Activated CD4-positive, CD25-positive, alpha-beta regulatory T cell treated with anti-CD3 and anti-CD28 coated beads, Interleukin-2, amount 50 U/mL, for 16 hours (primary cell): ENCODE measurements around the gene C13orf46.
"Not testable (repeated sequence)": the region's sequence is repeated elsewhere in the genome, so short reads cannot be mapped to it uniquely, and the experiment has no call there.

Experiments used
- DNase-seq: peaks from one replicate; pipeline ENCODE4 v3.0.0-alpha.2; 2020; ENCODE audit warnings: low read depth, low spot score

C13orf46 gene

DNA sequence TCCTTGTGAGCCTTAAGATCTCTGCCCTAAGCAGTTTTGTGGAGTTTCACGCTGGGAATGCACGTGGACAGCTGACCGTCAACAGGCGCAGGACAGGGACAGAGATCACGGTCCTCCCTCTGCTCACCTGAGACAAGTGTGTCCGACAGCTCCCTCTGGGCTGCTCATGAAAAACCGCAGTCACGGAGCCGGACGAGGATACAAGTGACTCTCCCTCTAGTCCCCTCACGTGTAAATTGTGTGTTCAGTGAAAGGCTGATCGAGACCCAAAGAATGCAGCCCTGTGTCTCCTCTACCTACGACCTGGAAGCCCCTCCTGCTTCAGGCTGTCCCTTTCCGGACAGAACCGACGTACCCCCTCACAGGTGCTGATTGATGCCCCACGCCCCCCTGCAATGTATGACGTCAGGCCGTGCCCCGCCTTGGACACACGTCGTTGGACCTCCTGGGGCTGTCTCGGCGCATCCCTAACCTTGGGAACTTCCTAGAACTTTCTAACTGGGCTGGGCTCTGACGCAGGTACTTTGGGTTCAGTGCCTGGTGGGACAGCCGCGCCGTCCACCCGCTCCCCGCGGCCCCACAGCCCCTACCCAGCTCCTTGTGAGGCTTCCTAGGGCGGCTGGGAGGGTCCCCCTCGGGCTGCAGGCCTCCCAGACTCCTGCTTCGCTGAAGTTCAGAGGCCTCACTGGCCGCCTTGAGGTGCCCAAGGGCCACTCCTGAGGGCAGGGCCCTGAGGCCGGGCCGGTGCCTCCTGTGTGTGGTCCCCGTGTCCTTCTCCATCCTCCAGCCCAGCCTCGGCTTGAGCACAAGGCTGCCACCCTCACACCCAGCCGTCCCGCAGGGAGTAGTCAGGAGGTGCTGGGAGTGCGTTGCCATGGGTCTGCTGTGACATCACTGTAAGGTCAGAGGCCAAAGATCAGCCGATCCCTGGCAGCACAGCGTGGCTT is at the start of gene C13orf46:
Gene C13orf46, minus strand, starts transcription at position 859 of the 947 bp plus-strand sequence. Its CDS starts 79 bp downstream, at position 780.
- DNase-seq = no peak

GRCh38 chr13:114022876-114023275 is 49.0 kb upstream of the C13orf46 start:
- DNase-seq = no peak

DNA sequence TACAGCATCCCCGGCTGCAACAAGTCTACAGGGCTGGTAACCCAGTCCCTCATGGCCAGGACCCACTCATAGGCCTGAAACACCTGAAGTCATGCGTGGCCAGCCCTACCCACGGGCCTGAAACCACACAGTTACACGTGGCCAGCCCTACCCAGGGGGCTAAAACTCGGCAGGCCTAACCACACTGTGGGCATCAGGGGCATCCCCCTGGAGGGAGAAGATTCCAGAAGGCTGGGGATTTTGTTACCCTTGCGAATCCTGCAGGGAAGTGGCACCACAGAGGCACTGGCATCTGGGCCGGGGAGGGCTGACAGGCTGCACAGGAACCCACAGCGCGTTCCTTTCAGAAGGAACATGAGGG is 48.4 kb upstream of the C13orf46 start:
- DNase-seq = no peak

GRCh38 chr13:114021464-114022308 is 47.8 kb upstream of the C13orf46 start:
- DNase-seq = no peak

DNA sequence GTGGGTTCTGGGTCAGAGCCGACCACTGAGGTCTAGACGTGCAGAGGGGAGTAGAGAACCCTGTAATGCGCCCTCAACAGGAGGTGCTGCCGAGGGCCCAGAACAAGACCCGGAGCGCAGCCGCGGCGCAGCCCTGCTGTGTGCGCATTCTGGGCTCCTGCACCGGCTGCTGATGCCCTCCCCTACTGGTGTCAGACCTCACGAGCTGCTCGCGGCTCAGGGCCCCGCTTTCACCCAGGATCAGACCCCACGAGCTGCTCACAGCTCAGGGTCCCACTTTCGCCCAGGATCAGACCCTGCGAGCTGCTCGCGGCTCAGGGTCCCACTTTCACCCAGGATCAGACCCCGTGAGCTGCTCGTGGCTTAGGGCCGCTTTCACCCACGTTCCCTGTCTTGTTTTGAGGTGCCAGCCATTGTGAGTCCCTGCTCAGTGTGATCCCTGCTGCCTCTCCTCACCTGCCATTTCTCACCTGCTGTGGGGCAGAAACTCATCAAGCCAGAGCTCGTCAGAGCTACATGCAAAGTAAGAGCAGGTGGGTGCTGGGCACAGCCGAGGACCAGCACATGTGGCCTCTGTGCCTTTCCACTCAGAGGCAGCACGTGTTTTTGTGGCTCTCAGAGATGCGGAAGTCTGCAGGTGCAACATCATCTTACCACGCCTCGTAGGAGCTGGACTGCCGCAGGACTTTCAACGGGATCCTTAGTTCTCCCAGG is 47.0 kb upstream of the C13orf46 start:
- no peak for DNase-seq

- DNase-seq = not testable (repeated sequence)
These were observed 46.3 kb upstream of the C13orf46 start for GRCh38 chr13:114020134-114020533.

DNA sequence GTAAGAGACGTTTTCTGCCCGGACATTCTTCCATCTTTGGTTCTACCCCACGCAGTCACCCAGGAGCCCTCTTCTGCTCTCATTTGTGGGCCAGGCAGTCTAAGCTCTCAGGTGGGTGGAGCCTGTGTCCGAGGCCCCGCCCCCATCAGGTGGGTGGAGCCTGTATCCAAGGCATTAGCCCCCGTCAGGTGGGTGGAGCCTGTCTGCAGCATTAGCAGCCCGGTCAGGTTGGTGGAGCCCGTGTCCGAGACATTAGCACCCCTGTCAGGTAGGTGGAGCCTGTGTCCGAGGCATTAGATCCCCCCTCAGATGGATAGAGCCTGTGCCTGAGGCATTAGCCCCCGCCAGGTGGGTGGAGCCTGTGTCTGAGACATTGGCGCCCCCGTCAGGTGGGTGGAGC is 45.5 kb upstream of the C13orf46 start:
- DNase-seq = no peak

DNA sequence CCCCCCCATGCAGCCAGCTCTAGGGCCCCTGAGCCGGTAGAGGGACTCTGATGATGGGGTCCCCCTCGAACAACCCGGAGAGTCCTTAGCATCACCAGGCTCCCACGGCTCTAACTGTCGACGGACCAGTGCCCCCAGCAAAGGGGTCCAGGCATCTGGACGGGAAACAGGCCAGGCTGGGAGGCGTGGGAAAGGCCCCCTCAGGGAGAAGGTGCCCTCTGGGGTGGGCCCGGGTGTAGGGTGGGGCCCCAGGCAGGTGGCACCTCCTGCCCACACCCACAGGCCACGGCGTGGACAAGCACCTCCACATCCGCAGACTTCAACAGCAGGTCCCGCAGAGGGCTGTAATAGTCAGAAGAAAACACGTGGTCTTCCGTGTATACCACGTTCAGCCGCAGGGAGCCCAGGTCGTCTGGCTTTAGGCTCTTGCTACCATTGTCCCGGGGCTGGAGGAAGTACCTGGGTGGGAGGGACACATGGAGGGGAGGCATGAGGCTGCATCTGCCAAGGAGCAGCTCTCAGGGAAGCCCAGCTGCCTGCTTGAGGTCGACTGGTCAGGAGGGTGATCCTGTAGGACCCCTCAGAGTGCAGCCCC is 44.7 kb upstream of the C13orf46 start:
- DNase-seq = no peak

- DNase-seq = no peak
These were observed 44.1 kb upstream of the C13orf46 start for GRCh38 chr13:114017966-114018365.

- DNase-seq = no peak
These were observed 43.3 kb upstream of the C13orf46 start for GRCh38 chr13:114017028-114017630.

DNA sequence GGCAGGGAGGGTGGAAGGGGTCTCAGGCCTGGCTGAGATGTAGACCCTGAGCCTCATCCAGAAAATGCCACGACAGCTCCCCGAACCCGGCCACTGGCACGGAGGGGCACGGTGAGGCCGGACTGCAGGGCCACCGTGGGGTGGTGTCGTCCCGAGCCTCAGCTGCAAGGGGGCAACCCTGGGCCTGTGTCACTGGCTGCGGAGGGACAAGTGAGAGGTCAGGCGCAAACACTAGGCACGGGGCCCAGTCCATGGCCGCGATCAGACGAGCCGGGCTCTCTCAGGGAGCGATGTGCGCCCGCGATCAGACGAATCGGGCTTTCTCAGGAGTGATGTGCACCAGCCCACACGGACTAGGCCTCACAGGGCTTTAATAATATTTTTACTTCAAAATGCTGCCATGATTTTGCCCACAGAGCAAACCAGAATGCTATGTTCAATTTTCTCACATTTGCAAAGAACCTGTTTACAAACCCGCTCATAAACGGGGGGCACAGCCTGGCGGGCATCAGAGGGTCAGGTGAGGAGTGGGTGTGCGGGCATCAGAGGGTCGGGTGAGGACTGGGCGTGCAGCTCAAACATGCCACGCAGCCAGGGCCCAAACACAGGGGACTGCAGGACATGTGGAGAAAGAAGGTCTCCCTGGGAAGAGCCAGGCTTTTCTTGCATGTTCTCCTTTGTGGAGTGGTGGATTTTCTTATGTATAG is 42.6 kb upstream of the C13orf46 start:
- DNase-seq = no peak

- DNase-seq = no peak
These were observed 42.1 kb upstream of the C13orf46 start for GRCh38 chr13:114015969-114016295.

- no peak for DNase-seq
These were observed 41.5 kb upstream of the C13orf46 start for GRCh38 chr13:114015111-114015968.

DNA sequence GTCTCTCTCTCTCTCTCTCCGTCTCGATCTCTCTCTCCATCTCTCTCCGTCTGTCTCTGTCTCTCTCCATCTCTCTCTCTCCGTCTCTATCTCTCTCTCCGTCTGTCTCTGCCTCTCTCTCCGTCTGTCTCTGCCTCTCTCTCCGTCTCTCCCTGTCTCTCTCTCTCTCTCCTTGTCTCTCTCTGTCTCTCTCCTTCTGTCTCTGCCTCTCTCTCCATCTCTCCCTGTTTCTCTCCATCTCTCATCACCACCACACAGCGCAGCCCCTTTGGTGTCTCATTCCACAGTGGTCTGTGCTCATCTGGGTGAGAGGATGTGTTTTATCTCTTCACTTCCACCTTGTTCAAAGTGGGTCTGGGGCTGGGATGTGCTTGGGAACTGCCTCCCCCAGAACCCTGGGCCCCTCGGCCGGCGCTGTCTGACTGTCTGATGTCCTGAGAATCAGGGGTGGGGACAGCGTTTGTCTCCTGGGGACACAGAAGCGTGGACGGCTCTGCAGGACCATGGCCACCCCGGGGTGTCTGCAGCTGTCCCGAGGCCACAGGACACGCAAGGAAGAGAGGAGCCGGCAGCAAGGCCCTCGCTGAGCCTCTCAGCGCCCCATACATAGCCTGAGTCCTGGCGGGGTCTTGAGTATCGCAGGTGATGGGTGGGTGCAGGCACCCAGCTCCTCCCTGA is 40.2 kb upstream of the C13orf46 start:
- DNase-seq = no peak

DNA sequence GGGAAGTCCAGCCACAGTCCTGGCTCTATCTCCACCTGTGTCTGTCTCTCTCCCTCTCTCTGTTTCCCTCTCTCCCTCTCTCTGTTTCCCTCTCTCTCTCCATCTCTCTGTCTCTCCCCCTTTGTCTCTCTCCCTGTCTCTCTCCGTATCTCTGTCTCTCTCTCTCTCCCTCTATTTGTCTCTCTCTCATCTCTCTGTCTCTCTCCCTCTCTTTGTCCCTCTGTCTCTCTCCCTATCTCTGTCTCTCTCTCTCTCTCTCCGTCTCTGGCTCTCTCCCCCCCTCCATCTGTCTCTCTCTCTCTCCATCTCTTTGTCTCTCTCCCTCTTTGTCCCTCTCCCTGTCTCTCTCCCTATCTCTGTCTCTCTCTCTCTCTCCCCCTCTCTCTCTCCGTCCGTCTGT is 39.5 kb upstream of the C13orf46 start:
- DNase-seq = no peak

DNA sequence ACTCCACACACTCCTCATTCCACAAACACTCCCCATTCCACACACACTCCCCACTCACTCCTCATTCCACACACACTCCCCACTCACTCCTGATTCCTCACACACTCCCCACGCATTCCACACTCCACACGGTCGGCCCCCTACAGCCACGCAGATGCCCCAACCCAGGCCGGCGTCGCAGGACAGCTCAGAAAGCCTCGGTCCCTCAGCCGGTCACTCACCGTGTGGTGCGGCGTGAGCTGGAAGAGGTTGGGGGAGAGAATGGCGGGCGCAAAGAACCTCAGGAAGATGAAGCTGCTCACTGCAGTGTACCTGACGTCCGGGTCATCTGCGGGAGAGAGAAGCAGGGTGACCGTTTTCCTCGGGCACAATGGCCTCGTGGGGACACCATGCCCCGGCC is 39.0 kb upstream of the C13orf46 start:
- no peak for DNase-seq

- DNase-seq = no peak
These were observed 38.3 kb upstream of the C13orf46 start for GRCh38 chr13:114012141-114012540.

- no peak for DNase-seq
These were observed 37.4 kb upstream of the C13orf46 start for GRCh38 chr13:114011226-114011625.
